GM19035 (cell line): ENCODE data around the gene METTL13.

ENCODE experiments used
- ATAC-seq: cut with Tn5 transposase; IDR thresholded peaks from one replicate; pipeline ENCODE4 v1.9.1; 2021; ENCODE audit not compliant: unreplicated experiment

The METTL13 gene

GRCh38 chr1:171844381-171844780 is 62.9 kb downstream of the METTL13 start:
- ATAC-seq, result no peak

- ATAC-seq, result no peak
Measured at GRCh38 chr1:171845998-171846397, 64.5 kb downstream of the METTL13 start.
